ENCODE measurements around the gene MAMLD1. TPM values are rescaled to one million over a fixed set of nuclear protein-coding genes. Genes with fewer than 3 reads are reported as not detected.

MAMLD1 gene
- total and polyA plus RNA-seq, 4 donors, result 1.9 to 6.7 (median 2.8) TPM

DNA sequence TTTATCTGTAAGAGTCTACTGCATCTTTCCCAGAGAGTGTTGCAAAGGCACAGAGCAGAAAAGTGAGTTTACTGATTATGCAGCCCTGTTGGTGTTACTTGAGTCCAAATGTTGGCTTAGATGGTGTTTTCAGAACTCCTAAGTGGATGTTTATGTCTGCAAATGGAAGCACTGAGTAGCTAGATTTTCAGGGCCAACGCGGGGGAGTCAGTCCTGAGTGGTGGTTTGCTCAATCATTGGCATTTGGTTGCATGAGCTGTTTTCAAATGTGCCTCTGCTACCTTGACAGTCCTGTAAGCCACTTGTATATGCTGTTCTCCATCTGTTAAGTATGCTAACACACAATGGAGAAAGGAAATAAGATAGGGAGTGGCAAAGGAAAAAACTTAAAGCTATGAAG is 45.4 kb downstream of the MAMLD1 start:
- Histone ChIP-seq H3K4me3 (no peak overlapping the region), H3K27ac (ENCODE audit: low read depth in 1 of 2, low read length in 1 of 2) (no peak overlapping the region), H3K27me3 (ENCODE audit: control insufficient read depth in 3 of 3, insufficient read depth in 3 of 3, low read length in 2 of 3) (no peaks in the 10 kb centered on the region), H3K9ac (ENCODE audit: insufficient read depth in 1 of 2, low read length in 2 of 2) (no peak overlapping the region), H3K4me1 (ENCODE audit: control insufficient read depth in 5 of 5, insufficient read depth in 5 of 5, low read length in 5 of 5) (no peaks in the 10 kb centered on the region), H3K9me3 (ENCODE audit: control insufficient read depth in 4 of 4, insufficient read depth in 3 of 4, low read length in 3 of 4) (no peaks in the 10 kb centered on the region), H3K36me3 (ENCODE audit: control insufficient read depth in 4 of 4, insufficient read depth in 4 of 4, low read length in 4 of 4) (no peaks in the 10 kb centered on the region)
- DNase-seq (no peak), ATAC-seq (ENCODE audit: insufficient read depth, low FRiP score) (no peak)
- TF ChIP-seq, protein P1, sequence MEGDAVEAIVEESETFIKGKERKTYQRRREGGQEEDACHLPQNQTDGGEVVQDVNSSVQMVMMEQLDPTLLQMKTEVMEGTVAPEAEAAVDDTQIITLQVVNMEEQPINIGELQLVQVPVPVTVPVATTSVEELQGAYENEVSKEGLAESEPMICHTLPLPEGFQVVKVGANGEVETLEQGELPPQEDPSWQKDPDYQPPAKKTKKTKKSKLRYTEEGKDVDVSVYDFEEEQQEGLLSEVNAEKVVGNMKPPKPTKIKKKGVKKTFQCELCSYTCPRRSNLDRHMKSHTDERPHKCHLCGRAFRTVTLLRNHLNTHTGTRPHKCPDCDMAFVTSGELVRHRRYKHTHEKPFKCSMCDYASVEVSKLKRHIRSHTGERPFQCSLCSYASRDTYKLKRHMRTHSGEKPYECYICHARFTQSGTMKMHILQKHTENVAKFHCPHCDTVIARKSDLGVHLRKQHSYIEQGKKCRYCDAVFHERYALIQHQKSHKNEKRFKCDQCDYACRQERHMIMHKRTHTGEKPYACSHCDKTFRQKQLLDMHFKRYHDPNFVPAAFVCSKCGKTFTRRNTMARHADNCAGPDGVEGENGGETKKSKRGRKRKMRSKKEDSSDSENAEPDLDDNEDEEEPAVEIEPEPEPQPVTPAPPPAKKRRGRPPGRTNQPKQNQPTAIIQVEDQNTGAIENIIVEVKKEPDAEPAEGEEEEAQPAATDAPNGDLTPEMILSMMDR (IDR thresholded peaks at IDR 0.05; ENCODE audit: control extremely low read depth, extremely low read depth), result no peak
- WGBS, 2 donors, result 57 to 90% methylated on average over 2 of the region's 2 CpGs

DNA sequence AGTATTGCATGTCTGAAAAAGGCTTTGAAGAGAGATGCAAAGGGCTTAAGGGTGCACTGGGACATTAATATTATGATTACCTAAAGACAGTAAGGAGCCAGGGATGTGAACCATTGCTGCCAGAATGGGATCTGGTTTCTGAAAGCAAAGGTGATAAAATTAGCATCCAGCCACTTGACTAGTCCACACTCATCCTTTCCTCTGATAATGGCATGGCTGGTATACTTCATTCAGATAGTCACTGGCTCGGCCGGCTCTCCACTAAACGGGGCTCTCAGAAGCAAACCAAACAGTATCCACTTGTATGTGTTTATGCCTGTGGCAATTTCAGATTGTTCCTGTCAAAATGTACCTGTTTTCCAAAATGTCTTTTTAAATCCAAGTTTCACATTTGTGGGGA is 46.4 kb downstream of the MAMLD1 start:
- TF ChIP-seq, protein P1 (IDR thresholded peaks at IDR 0.05; ENCODE audit: control extremely low read depth, extremely low read depth), result no peak
- Histone ChIP-seq H3K27ac (ENCODE audit: low read depth in 1 of 2, low read length in 1 of 2) (no peak overlapping the region), H3K4me1 (ENCODE audit: control insufficient read depth in 5 of 5, insufficient read depth in 5 of 5, low read length in 5 of 5) (no peaks in the 10 kb centered on the region), H3K9me3 (ENCODE audit: control insufficient read depth in 4 of 4, insufficient read depth in 3 of 4, low read length in 3 of 4) (no peaks in the 10 kb centered on the region), H3K27me3 (ENCODE audit: control insufficient read depth in 3 of 3, insufficient read depth in 3 of 3, low read length in 2 of 3) (no peaks in the 10 kb centered on the region), H3K4me3 (no peak overlapping the region), H3K36me3 (ENCODE audit: control insufficient read depth in 4 of 4, insufficient read depth in 4 of 4, low read length in 4 of 4) (no peaks in the 10 kb centered on the region), H3K9ac (ENCODE audit: insufficient read depth in 1 of 2, low read length in 2 of 2) (no peak overlapping the region)
- 78 to 91% methylated on average over 3 of the region's 3 CpGs for WGBS, 2 donors
- ATAC-seq (ENCODE audit: insufficient read depth, low FRiP score) (no peak), DNase-seq (no peak)

- TF ChIP-seq, protein P1 (IDR thresholded peaks at IDR 0.05; ENCODE audit: control extremely low read depth, extremely low read depth), result no peak
- H3K27me3 ChIP-seq (ENCODE audit: control insufficient read depth in 3 of 3, insufficient read depth in 3 of 3, low read length in 2 of 3), result no peaks in the 10 kb centered on the region
- no peak for ATAC-seq (ENCODE audit: insufficient read depth, low FRiP score)
Observed at GRCh38 chrX:150409964-150410363, 46.8 kb downstream of the MAMLD1 start.

DNA sequence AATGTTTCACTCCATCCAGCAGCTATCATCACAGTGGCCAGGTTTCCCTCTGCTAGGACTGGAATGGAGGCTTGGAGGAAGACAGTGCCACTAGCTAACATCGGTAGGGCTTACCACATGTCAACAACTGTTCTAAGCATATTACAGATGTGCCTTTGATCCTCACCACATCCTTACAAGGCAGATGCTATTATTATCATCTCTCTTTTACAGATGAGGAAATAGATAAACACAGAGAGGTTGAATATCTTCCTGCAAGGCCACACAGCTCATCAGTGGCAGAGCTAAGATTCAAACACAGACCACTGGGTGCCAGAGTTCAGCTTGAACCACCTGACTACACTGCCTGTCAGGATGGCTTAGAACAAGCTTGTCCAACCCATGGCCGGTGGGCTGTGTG is 47.4 kb downstream of the MAMLD1 start:
- DNase-seq (no peak), ATAC-seq (ENCODE audit: insufficient read depth, low FRiP score) (no peak)
- 54 to 66% methylated on average over 2 of the region's 2 CpGs for WGBS, 2 donors

More at GRCh38 chrX:150409964-150410363, 46.8 kb downstream of the MAMLD1 start:
- no peaks in the 10 kb centered on the region for H3K4me1 ChIP-seq (ENCODE audit: control insufficient read depth in 5 of 5, insufficient read depth in 5 of 5, low read length in 5 of 5)
- DNase-seq, result no peak
- H3K9ac ChIP-seq (ENCODE audit: insufficient read depth in 1 of 2, low read length in 2 of 2), result no peak overlapping the region
- H3K9me3 ChIP-seq (ENCODE audit: control insufficient read depth in 4 of 4, insufficient read depth in 3 of 4, low read length in 3 of 4), result no peaks in the 10 kb centered on the region
- no peak overlapping the region for H3K27ac ChIP-seq (ENCODE audit: low read depth in 1 of 2, low read length in 1 of 2)
- WGBS, 2 donors, result 30 to 69% methylated on average over 2 of the region's 2 CpGs
- H3K4me3 ChIP-seq, result no peak overlapping the region
- no peaks in the 10 kb centered on the region for H3K36me3 ChIP-seq (ENCODE audit: control insufficient read depth in 4 of 4, insufficient read depth in 4 of 4, low read length in 4 of 4)

More for the DNA sequence above, 47.4 kb downstream of the MAMLD1 start:
- Histone ChIP-seq H3K36me3 (ENCODE audit: control insufficient read depth in 4 of 4, insufficient read depth in 4 of 4, low read length in 4 of 4) (no peaks in the 10 kb centered on the region), H3K9me3 (ENCODE audit: control insufficient read depth in 4 of 4, insufficient read depth in 3 of 4, low read length in 3 of 4) (no peaks in the 10 kb centered on the region), H3K27ac (ENCODE audit: low read depth in 1 of 2, low read length in 1 of 2) (no peak overlapping the region), H3K4me3 (no peak overlapping the region), H3K27me3 (ENCODE audit: control insufficient read depth in 3 of 3, insufficient read depth in 3 of 3, low read length in 2 of 3) (no peaks in the 10 kb centered on the region), H3K4me1 (ENCODE audit: control insufficient read depth in 5 of 5, insufficient read depth in 5 of 5, low read length in 5 of 5) (no peaks in the 10 kb centered on the region), H3K9ac (ENCODE audit: insufficient read depth in 1 of 2, low read length in 2 of 2) (no peak overlapping the region)
- TF ChIP-seq, protein P1 (IDR thresholded peaks at IDR 0.05; ENCODE audit: control extremely low read depth, extremely low read depth), result no peak

Measured in lung (tissue), 12 donors.